Measurements from ENCODE around the gene BCAS2.

The BCAS2 gene

GRCh38 chr1:114581335-114582287 lies at the start of gene BCAS2:
BCAS2 (minus strand) TSS chr1:114581615; CDS start chr1:114581591, 24 bp downstream.
- Histone ChIP-seq H3K9me3 (ENCODE audit: control insufficient read depth, insufficient read depth, low read depth, low read length) (no peaks in the 10 kb centered on the region), H3K27ac (ENCODE audit: low read depth, low read length) (peak within 1 kb of the TSS; percentile 98), H3K9ac (ENCODE audit: low read length) (peak within 1 kb of the TSS; percentile 97), H3K4me3 (ENCODE audit: low read depth, low read length) (peak within 1 kb of the TSS; percentile 82), H3K36me3 (ENCODE audit: control insufficient read depth, insufficient read depth, low read length) (peaks cover 28% of the 10 kb centered on the region), H3K4me1 (ENCODE audit: control insufficient read depth, insufficient read depth, low read length) (0 out of 2 replicates have a peak, but pooled peaks cover 5% of the 10 kb centered on the region), H3K27me3 (ENCODE audit: control insufficient read depth, insufficient read depth, low read length) (no peaks in the 10 kb centered on the region)

- Histone ChIP-seq H3K4me1 (ENCODE audit: control insufficient read depth, insufficient read depth, low read length) (no peaks in the 10 kb centered on the region), H3K27me3 (ENCODE audit: control insufficient read depth, insufficient read depth, low read length) (no peaks in the 10 kb centered on the region), H3K4me3 (ENCODE audit: low read depth, low read length) (no peak overlapping the region), H3K36me3 (ENCODE audit: control insufficient read depth, insufficient read depth, low read length) (no peaks in the 10 kb centered on the region), H3K9ac (ENCODE audit: low read length) (no peak overlapping the region), H3K27ac (ENCODE audit: low read depth, low read length) (no peak overlapping the region), H3K9me3 (ENCODE audit: control insufficient read depth, insufficient read depth, low read depth, low read length) (no peaks in the 10 kb centered on the region)
Measured at GRCh38 chr1:114627107-114627506, 45.7 kb upstream of the BCAS2 start.

- Histone ChIP-seq H3K4me3 (ENCODE audit: low read depth, low read length) (no peak overlapping the region), H3K9me3 (ENCODE audit: control insufficient read depth, insufficient read depth, low read depth, low read length) (no peaks in the 10 kb centered on the region), H3K9ac (ENCODE audit: low read length) (no peak overlapping the region), H3K36me3 (ENCODE audit: control insufficient read depth, insufficient read depth, low read length) (no peaks in the 10 kb centered on the region), H3K27me3 (ENCODE audit: control insufficient read depth, insufficient read depth, low read length) (no peaks in the 10 kb centered on the region), H3K4me1 (ENCODE audit: control insufficient read depth, insufficient read depth, low read length) (no peaks in the 10 kb centered on the region), H3K27ac (ENCODE audit: low read depth, low read length) (no peak overlapping the region)
Measured at GRCh38 chr1:114623364-114623763, 41.9 kb upstream of the BCAS2 start.

GRCh38 chr1:114620419-114620818 lies 39.0 kb upstream of the BCAS2 start:
- H3K27me3 ChIP-seq (ENCODE audit: control insufficient read depth, insufficient read depth, low read length), result no peaks in the 10 kb centered on the region
- no peaks in the 10 kb centered on the region for H3K36me3 ChIP-seq (ENCODE audit: control insufficient read depth, insufficient read depth, low read length)
- no peaks in the 10 kb centered on the region for H3K4me1 ChIP-seq (ENCODE audit: control insufficient read depth, insufficient read depth, low read length)
- no peaks in the 10 kb centered on the region for H3K9me3 ChIP-seq (ENCODE audit: control insufficient read depth, insufficient read depth, low read depth, low read length)
- no peak overlapping the region for H3K27ac ChIP-seq (ENCODE audit: low read depth, low read length)
- H3K9ac ChIP-seq (ENCODE audit: low read length), result no peak overlapping the region
- no peak overlapping the region for H3K4me3 ChIP-seq (ENCODE audit: low read depth, low read length)

GRCh38 chr1:114618606-114619005 lies 37.2 kb upstream of the BCAS2 start:
- Histone ChIP-seq H3K27ac (ENCODE audit: low read depth, low read length) (no peak overlapping the region), H3K4me3 (ENCODE audit: low read depth, low read length) (no peak overlapping the region), H3K36me3 (ENCODE audit: control insufficient read depth, insufficient read depth, low read length) (no peaks in the 10 kb centered on the region), H3K9ac (ENCODE audit: low read length) (no peak overlapping the region), H3K4me1 (ENCODE audit: control insufficient read depth, insufficient read depth, low read length) (no peaks in the 10 kb centered on the region), H3K27me3 (ENCODE audit: control insufficient read depth, insufficient read depth, low read length) (no peaks in the 10 kb centered on the region), H3K9me3 (ENCODE audit: control insufficient read depth, insufficient read depth, low read depth, low read length) (no peaks in the 10 kb centered on the region)

GRCh38 chr1:114610546-114611245 lies 29.3 kb upstream of the BCAS2 start:
- H3K9ac ChIP-seq (ENCODE audit: low read length), result no peak overlapping the region
- H3K36me3 ChIP-seq (ENCODE audit: control insufficient read depth, insufficient read depth, low read length), result 0 out of 2 replicates have a peak, but pooled peaks cover 2% of the 10 kb centered on the region
- H3K4me3 ChIP-seq (ENCODE audit: low read depth, low read length), result no peak overlapping the region
- H3K4me1 ChIP-seq (ENCODE audit: control insufficient read depth, insufficient read depth, low read length), result no peaks in the 10 kb centered on the region
- H3K27me3 ChIP-seq (ENCODE audit: control insufficient read depth, insufficient read depth, low read length), result no peaks in the 10 kb centered on the region
- no peak overlapping the region for H3K27ac ChIP-seq (ENCODE audit: low read depth, low read length)
- H3K9me3 ChIP-seq (ENCODE audit: control insufficient read depth, insufficient read depth, low read depth, low read length), result no peaks in the 10 kb centered on the region

GRCh38 chr1:114609826-114610225 lies 28.4 kb upstream of the BCAS2 start:
- Histone ChIP-seq H3K27me3 (ENCODE audit: control insufficient read depth, insufficient read depth, low read length) (no peaks in the 10 kb centered on the region), H3K27ac (ENCODE audit: low read depth, low read length) (no peak overlapping the region), H3K4me1 (ENCODE audit: control insufficient read depth, insufficient read depth, low read length) (no peaks in the 10 kb centered on the region), H3K36me3 (ENCODE audit: control insufficient read depth, insufficient read depth, low read length) (0 out of 2 replicates have a peak, but pooled peaks cover 2% of the 10 kb centered on the region), H3K4me3 (ENCODE audit: low read depth, low read length) (no peak overlapping the region), H3K9me3 (ENCODE audit: control insufficient read depth, insufficient read depth, low read depth, low read length) (no peaks in the 10 kb centered on the region), H3K9ac (ENCODE audit: low read length) (no peak overlapping the region)

- Histone ChIP-seq H3K4me1 (ENCODE audit: control insufficient read depth, insufficient read depth, low read length) (no peaks in the 10 kb centered on the region), H3K9ac (ENCODE audit: low read length) (no peak overlapping the region), H3K36me3 (ENCODE audit: control insufficient read depth, insufficient read depth, low read length) (0 out of 2 replicates have a peak, but pooled peaks cover 2% of the 10 kb centered on the region), H3K27ac (ENCODE audit: low read depth, low read length) (no peak overlapping the region), H3K27me3 (ENCODE audit: control insufficient read depth, insufficient read depth, low read length) (no peaks in the 10 kb centered on the region), H3K9me3 (ENCODE audit: control insufficient read depth, insufficient read depth, low read depth, low read length) (no peaks in the 10 kb centered on the region), H3K4me3 (ENCODE audit: low read depth, low read length) (no peak overlapping the region)
Measured at GRCh38 chr1:114609026-114609425, 27.6 kb upstream of the BCAS2 start.

- Histone ChIP-seq H3K9me3 (ENCODE audit: control insufficient read depth, insufficient read depth, low read depth, low read length) (no peaks in the 10 kb centered on the region), H3K4me1 (ENCODE audit: control insufficient read depth, insufficient read depth, low read length) (no peaks in the 10 kb centered on the region), H3K4me3 (ENCODE audit: low read depth, low read length) (no peak overlapping the region), H3K9ac (ENCODE audit: low read length) (no peak overlapping the region), H3K27me3 (ENCODE audit: control insufficient read depth, insufficient read depth, low read length) (no peaks in the 10 kb centered on the region), H3K36me3 (ENCODE audit: control insufficient read depth, insufficient read depth, low read length) (0 out of 2 replicates have a peak, but pooled peaks cover 2% of the 10 kb centered on the region), H3K27ac (ENCODE audit: low read depth, low read length) (no peak overlapping the region)
Measured at GRCh38 chr1:114607223-114607622, 25.8 kb upstream of the BCAS2 start.

GRCh38 chr1:114597949-114598348 lies 16.5 kb upstream of the BCAS2 start:
- H3K9me3 ChIP-seq (ENCODE audit: control insufficient read depth, insufficient read depth, low read depth, low read length), result no peaks in the 10 kb centered on the region
- H3K36me3 ChIP-seq (ENCODE audit: control insufficient read depth, insufficient read depth, low read length), result no peaks in the 10 kb centered on the region; the same call in 1 of the 2 replicates
- H3K4me1 ChIP-seq (ENCODE audit: control insufficient read depth, insufficient read depth, low read length), result no peaks in the 10 kb centered on the region
- H3K4me3 ChIP-seq (ENCODE audit: low read depth, low read length), result no peak overlapping the region
- no peak overlapping the region for H3K9ac ChIP-seq (ENCODE audit: low read length)
- H3K27me3 ChIP-seq (ENCODE audit: control insufficient read depth, insufficient read depth, low read length), result no peaks in the 10 kb centered on the region
- no peak overlapping the region for H3K27ac ChIP-seq (ENCODE audit: low read depth, low read length)

GRCh38 chr1:114595602-114596001 lies 14.2 kb upstream of the BCAS2 start:
- Histone ChIP-seq H3K4me1 (ENCODE audit: control insufficient read depth, insufficient read depth, low read length) (no peaks in the 10 kb centered on the region), H3K27me3 (ENCODE audit: control insufficient read depth, insufficient read depth, low read length) (no peaks in the 10 kb centered on the region), H3K9ac (ENCODE audit: low read length) (no peak overlapping the region), H3K36me3 (ENCODE audit: control insufficient read depth, insufficient read depth, low read length) (no peaks in the 10 kb centered on the region; the same call in 1 of the 2 replicates), H3K4me3 (ENCODE audit: low read depth, low read length) (no peak overlapping the region), H3K9me3 (ENCODE audit: control insufficient read depth, insufficient read depth, low read depth, low read length) (no peaks in the 10 kb centered on the region), H3K27ac (ENCODE audit: low read depth, low read length) (no peak overlapping the region)

Measured in HUES6 (cell line).